OCI-M1 (cell line): ENCODE data around the gene TENM4.
A peak's percentile ranks its signal among the peaks of the same experiment; 100 is the strongest.
"Not testable (repeated sequence)": the region's sequence is repeated elsewhere in the genome, so short reads cannot be mapped to it uniquely, and the experiment has no call there.

Source experiments
- DNase-seq: peaks from one replicate; lab custom pipeline; 2025; lab: John Stamatoyannopoulos, UW

TENM4 gene

DNA sequence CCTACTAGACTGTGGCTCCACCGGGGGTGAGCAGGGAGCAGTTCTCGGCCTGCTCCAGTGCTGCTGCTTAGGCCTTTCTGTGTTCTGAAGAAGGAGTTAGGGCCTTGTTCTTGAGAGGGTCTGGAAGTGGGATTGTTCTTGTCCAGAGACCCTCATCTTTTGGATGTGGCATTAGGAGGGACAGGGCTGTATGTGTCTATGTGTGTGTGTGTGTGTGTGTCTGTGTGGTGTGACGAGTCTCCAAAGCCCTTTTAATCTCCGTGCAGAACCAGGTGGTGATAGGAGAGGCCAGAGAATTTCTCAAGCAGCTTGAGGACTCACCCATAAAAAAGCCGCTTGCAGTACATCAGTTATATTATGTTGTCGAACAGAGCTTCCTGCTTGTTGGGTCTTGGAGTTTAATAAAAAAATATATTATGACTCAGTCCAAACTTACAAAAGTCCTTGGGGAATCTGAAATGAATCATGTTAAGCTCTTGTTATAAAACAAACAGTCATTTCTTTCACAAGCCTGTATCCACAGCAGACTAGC is 196.5 kb downstream of the TENM4 start:
- DNase-seq: no peak

DNA sequence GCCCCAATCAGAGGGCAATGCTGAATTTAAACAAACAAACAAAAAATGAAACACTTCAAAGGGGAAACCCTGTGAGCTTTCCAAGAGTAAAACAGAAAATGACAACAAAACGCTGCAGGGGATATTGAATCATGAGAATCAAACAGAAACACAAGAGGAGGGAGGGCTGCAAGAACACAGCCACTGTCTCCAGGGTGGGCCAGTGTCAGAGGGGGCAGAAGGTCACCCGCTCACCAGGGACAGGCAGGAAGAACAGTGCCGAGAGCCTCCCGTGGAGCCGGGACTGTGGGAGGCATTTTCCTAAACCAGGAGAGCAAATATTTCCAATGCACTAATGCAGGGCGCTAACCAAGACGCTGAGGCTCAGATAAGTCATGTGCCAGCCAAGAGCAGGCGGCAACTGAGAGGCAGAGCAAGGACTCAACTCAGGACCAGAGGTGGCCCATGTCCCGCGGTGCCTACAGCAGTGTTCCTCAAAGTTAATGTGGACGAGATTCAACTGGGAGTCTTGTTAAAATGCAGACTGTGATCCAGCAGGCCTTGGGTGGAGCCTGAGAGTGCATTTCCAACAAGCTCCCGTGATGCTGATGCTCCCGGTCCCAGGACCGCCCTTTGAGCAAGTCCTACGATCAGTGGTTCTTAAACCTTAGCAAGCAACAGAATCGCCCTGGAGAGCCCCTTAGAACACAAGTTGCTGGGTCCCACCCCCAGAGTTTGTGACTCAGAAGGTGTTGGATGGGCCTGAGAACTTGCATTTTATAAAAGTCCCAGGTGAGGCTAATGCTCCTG is 197.2 kb downstream of the TENM4 start:
- no peak for DNase-seq

DNA sequence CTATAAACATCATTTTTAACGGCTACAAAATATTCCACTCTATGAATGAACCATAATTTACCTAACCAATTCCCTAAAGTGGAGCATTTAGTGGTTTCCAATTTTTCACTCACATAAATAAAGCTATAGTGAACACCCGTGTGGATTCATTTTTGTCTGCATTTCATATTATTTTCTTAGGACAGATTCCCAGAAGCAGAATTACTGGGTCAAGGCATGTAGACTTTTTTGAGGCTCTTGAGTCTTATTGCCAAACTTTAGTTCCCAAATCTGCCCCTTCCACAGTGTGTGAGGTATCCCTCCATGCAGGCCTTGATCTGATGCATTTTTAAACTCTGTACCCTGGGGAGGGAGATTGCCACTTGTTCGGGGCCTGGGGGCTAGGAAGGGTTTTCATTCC is 198.2 kb downstream of the TENM4 start:
- no peak for DNase-seq

DNA sequence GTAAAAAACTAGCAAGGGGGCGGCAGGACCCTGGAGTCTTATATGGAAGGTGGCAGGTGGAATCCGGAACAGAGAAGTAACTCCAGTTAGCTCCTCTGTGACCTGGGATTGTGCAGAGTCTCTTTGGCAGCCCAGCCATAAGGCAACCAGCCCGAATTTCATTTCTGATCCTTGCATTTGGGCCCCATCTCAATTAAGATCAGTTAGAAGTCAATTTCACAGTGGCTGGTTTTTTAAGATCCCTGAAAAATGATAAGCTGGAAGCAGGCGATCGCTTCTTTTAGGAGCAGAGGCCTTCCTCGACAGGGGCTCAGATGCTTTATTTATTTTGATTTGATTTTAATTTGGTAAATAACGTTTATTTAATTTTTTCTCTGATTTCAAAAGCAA is 199.0 kb downstream of the TENM4 start:
- no peak for DNase-seq

DNA sequence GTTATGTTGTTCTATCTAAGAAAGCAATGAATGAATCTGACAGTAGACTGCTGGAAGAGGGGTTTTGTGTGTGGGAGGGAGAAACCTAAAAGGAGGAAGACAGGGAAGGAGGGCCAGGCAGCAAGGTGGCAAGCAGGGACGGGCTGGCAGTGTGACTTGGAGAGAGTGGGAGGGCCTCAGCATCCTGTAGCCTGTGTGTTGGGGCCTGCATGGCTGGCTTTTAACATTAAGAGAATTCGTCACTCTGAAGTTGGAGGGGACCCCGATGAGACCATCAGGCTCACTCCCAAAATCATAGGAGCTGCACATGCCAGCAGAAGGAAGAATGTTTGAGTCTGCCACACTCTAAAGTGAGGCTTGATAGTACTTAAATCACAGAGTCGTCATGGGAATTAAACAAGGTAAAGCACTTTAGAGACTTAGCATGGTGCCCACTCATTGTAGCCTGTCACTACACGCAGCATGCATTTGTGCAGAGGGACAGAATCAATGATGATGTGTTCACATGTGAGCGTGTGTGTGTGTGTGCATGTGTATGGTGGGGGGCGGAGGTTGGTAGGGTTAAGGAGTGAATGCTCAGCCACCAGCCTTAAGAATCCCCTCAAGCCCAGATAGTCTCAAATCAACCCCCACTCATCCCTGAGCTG is 199.5 kb downstream of the TENM4 start:
- DNase-seq: no peak

DNA sequence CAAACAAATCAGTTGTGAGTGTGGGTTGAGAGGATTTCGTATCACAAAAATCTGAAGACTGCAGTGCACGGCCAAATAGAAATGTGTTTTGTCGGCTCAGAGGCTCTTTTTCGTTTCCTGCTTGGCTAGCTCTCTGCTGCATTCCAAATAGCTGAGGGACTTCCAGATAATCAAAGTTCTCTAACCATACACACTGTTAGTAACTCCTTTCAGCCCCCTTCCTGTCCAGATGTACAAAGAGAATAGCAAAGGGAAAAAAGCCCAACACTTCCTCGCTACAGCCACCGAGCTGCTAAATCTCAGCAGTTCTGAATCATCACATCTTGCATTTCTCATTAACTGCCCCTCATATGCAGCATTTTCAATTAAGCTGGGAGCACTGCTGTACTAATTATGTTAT is 203.1 kb downstream of the TENM4 start:
- DNase-seq: no peak

DNA sequence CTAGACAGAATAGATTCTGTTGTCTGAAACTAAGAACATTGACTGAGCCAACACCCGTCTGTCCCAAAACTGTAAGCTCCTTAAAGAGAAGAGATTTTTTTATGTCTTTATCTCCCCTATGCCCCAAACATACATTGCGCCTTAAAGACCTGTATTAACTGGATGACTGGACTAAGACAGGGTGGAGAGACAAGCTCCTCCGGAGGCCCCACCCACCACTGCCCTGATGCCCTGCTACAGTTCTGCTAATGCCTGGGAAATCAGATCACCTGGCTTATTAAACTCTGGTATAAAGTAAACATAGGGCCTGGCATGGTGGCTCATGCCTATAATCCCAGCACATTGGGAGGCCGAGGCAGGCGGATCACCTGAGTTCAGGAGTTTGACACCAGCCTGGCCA is 203.7 kb downstream of the TENM4 start:
- DNase-seq: no peak

DNA sequence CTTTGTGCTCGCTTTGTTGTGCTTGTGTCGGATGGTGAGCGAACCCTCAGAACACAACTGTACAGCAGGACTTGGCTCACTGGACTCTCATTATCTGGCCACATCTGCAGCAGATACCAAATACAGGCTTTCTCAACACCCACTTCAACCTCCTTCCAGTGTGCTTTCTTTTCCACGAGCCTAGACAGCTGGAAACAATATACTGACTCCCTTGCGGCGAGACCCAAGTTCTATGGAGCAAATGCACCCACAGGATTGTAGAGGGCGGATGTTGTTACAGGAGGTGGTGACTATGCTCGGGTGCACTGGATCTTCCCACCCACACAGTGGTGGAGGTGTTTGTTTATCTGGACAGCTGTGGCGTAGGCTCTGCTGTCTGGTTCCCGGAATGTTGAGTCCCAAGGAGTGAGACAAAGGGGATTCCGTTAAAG is 204.3 kb downstream of the TENM4 start:
- DNase-seq: no peak

DNA sequence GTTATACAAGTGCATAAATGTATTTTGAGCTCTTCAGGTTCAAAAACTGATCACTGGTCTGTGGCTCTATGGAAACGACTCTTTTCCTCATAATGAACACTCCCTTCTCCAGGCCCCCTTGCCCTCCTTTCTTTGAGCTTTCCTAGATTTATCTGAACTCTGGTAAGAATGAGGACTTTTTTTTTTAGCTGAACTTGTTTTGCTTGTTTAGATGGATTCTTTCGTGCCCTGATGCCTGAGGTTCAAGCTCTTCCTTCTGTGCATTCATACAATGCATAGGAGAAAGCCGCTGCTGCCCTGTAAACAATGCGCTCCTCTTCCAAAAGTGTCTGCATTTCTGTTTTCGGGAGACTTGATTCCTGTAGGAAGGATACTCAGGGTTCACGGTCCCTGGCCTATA is 205.1 kb downstream of the TENM4 start:
- no peak for DNase-seq

DNA sequence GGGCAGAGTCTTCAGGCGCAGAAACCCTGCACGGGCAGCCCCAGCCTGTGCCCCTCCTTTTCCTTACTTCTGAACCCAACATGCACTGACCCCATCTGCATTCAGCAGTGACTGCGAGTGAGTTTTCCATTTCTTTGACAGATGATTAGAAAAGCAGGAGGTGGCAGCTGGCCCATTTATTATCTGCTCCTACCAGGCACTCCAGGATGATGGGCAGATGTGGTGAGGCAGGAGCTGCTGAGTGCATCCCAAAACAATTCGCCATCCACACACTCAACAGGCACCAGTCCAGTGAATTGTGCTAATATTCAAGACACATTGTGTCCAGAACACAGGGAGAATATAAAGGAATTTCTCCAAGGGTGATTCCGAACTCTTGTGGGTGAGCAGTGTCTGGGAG is 208.5 kb downstream of the TENM4 start:
- DNase-seq: no peak

DNA sequence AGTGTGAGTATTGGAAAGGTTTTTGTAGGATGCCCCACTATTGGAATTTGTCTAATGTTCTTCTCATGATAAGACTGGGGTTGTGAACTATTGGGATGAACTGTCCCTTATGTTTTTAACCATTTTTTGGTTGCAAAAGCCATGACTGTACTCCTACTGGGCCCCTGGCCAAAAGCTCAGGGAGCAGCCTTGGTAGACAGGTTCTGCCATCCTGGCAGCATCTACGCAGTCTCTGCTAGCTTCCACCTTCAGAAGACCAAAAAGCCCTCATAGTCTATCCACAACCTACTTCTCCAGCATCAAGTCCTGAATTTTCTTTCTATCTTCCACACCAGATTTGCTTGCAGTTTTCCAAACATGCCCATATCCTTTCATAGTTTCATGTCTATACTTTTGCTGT is 211.8 kb downstream of the TENM4 start:
- no peak for DNase-seq

DNA sequence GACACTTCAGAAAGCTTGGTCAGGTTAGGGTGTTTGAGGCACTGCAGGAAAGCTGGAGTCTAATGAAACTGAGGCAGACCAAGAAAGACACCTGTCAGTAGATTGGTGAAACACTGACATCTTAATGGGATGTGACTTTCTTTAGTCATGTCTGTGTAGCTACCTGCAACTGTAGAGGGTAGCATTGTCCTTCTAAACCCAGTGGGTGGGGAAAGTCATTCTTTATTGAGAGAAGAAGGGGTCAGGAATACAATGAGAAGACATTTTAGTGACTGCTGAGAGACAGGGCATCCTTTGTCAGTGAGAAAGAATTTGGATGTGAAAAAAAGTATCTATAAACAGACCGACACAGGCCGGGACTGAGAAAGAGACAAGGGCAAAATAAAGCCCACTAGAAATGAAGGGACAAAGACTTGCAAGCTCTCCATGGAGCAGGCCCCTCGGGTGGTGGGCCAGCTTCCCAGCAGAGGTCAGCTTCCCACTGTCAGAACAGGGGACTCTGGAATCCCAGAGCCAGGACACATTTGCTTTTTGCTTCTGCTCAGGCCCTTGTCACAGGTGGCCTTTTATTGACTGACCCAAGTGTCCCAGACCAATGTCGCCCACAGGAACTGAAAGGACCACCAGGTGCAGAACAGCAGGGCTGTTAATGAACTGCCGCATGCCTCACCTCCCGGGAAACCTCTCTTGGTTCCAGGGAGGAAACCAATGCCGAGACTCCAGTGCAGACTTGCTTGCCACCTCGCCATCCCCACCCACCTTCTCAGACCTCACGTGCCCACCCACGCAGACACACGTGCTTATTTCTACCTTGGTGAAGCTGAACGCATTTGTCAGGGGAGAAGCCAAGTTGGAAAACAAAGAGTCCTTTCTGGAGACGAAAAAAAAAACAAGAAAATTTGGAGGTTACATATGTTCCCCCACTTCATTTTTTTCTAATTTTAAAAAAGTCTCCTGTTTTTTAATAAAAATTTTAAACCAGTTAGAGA is 212.8 kb downstream of the TENM4 start:
- peak; percentile 49 for DNase-seq

DNA sequence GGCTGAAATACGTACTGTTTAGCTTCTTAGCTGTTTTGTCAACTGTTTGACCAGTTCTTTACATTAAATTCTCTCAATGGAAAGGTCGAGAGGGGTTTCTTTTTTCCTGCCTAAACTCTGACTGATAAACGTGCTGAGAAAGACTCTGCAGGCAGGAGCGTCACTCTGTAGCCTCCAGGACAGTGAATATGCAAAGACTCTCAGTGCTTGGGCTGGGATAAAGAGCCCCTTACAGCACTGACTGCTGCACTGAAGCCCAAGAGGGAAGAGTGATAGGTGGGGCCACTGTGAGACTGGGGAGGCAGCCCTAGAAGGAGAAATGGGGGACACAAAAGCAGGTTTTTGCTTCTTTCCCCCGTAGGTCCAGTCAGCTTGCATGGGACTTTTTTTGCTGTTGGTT is 213.5 kb downstream of the TENM4 start:
- no peak for DNase-seq

DNA sequence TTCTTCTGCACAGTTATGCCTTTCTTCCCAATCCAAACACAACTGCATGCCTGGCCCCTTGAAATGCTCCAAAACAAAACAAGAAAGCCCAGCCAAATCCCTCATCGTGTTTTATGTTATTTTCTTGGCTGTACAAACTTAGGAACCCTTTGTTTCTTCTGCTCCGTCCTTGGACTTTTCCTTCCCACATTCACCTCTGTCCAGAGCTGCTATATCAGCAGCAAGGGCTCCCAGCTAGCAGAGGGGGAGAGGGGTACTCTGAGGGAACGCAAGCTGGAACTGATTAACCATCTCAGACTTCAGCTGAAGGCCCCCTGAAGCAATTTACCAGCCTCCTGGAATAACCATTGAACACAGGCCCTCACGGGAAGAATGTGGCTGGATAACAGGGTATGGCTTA is 214.7 kb downstream of the TENM4 start:
- no peak for DNase-seq

DNA sequence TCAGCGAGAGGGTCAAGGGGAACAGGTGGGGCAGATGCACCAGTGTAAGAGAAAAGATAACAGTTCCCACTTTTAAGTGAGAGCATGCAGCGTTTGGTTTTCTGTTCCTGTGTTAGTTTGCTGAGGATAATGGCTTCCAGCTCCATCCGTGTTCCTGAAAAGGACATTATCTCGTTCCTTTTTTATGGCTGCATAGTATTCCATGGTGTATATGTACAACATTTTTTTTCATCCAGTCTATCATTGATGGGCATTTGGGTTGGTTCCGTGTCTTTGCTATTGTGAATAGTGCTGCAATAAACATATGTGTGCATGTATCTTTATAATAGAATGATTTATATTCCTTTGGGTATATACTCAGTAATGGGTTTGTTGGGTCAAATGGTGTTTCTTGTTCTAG is 218.7 kb downstream of the TENM4 start:
- not testable (repeated sequence) for DNase-seq

DNA sequence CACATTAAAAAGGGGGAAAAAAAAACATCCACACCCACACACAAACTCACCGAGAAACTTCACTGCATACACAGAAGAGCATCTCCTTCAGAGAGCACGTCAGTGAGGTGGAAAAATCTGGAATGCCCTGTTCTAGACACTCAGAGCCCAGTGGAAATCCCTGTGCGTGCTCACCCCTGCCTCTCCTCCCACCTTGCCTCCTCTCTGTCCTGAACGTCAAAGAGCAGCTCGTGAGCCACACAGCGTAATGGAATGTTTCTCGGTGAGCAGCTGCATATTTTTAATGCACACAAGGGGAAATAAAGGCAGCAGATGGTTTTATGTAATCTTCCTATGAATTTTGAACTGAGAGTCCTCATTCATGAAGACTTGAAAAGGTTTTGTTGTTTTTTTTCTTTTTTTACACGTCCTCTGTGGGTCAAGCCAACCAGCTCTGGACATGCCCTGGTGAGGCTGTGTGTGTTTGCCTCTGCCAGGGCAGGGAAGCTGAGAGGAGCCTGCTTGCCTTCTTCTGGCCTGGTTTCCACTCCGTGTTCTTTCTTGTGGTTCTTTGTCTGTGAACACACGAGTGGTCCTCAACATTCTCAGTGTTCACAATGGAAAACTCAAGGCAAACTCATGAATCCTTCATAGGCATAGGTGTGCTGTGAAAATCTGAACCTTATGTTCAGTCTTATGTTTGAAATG is 219.2 kb downstream of the TENM4 start:
- no peak for DNase-seq

DNA sequence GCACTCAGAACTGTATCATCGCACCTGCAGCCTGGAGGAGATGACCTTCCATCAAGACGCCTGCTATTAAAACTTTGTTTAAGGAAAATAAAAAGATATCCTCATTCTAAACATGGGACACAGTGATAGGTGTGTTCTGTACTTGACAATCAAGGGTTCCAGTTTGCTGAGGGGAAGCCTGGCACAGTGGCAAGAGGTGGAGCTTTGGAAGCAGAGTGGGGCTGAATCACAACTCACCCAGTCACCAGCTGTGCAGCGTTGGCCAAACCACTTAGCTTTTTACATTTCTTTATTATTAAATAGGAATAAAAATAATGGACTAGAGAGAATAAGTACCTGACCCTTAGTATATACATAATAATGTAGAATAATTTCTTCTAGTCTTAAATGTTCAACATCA is 220.7 kb downstream of the TENM4 start:
- no peak for DNase-seq

DNA sequence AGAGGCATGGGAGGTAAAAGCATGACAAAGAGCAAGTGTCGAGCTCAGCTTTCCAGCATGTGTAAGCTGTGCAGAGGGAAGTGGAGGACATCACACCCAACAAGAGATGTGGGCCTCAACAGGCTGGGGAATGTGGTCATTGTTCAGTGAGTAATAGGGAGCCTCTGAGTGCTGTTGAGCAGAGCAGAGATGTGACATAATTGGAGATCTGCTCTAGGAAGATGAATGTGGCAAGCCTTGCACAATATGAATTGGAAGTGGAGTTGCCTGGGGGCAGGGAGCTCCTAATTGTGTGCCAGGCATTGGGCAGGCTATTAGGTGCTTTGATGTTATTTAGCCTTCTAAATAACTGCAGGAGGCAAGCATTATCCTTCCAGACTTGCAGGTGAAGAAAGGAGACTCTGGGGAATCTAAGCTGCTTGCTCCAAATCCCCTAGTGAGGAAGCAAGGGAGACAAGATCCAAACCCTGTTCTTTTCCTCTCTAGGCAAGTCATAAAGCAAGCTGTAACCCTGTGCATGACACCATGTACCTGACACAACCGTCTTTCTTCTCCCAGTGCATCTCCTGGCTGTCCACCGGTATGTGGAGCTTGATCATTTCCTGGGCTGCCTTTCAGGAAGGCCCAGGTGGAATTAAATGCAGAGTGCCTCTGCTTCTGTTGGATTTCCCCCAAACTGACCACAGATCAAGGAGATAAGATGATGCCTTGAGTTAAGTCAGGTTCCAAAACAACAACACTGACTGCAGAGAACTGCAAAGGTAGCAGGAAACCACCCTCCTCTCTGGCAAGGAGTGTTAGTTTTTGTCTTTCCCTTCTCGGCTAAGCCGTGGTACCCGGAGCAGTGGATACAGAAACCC is 221.4 kb downstream of the TENM4 start:
- DNase-seq: no peak

DNA sequence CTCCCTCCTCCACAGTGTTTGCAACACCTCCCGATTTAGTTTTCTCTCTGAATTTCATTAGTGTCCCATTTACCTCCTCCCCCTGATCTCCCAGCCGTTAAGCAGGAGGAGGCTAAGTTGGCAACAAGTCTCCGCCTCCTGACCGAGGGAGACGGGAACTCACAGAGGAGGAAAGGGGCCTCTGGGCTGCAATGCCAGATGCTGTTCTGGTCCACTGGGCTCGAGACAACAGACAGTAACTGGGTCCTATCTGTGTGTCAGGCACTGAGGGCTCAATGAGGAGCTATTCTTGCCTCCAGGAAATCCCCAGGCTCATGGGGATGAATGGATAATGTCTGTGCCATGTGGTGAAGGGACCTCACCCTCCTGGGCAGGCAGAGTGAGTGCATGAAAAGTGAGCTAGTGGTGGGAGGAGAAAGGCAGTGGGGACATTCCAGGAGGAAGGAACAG is 228.1 kb downstream of the TENM4 start:
- DNase-seq: no peak

DNA sequence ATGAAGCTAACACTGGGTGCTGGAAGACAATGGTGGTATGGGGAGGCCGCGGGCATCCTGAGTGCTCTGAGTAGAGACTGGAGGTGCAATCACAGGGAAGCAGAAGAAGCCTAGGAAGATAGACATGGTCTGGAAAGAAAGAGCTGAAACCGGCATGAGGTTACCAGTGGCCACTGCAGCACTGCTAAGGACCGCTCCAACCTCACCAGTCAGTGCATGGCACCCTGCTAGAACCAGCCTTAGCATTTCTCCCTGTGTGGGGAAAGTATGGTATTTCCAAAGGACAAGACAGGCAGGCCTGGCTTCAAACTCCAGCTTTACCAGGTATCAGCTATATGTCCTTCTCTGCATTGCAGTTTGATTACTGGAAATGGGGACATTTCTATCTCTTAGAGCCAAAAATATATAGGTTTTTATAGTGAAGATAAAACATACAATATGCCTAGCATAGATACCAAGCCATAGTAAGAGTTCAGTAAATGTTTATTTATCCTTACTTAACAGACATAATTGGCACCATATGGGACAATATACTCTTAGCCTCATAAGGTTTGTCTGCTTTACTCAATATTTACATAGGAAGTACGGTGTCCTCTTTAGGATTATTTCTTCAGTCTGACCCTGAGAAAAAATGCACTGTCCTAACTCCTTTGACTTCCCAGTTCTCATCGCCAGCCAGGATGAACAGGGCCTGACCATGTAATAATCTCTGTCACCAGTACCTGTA is 231.1 kb downstream of the TENM4 start:
- no peak for DNase-seq
